Heart left ventricle (tissue), 13 donors: ENCODE results near the gene SYF2.

ENCODE experiments used
- POLR2A ChIP-seq, 2 donors: fragments of 450-650 bp; IDR thresholded peaks; one replicate each; pipeline ENCODE4 v1.6.1; 2017; ENCODE audit warnings: antibody characterized with exemption in 2 of 2, mild to moderate bottlenecking in 2 of 2, moderate library complexity in 2 of 2
- TF ChIP-seq, protein P1 (sequence below), 12 donors: fragments of 200-600 bp; sonication (generic) in 4 of 12; IDR thresholded peaks; one replicate each; pipeline versions ENCODE4 v1.5.0 to v1.8.0; 2018 to 2022; ENCODE audit warnings: antibody characterized with exemption in 12 of 12, mild to moderate bottlenecking in 5 of 12
- donor health status: ischemic (EF 13 %, LVEDD 7.1; RV severe dilation, severe dysfunction).
- donor health status: DM: no; HTN: yes; CAD: no.
- donor health status: DM: no; HTN: no; CAD: no.
- donor health status: ischemic (EF 25% LVEDD 6.9; RV normal size, moderate dysfunction).
- donor health status: ischemic (EF 25% LVEDD 5.7; RV mildly dilated, moderate dysfunction).
- donor health status: ischemic (EF 35%, LVEDD 5.7; RV mildly dilated, moderate dysfunction).
- donor health status: nonischemic (EF 11% LVEDD 7.7; RV severe dilation, severe dysfunction).
- donor health status: DM: yes; HTN: yes; CAD: no.
- donor health status: PGD.
- donor health status: ischemic (EF 29% LVEDD 5.4; RV normal size, mild dysfunction).
- donor health status: nonischemic (EF 23%, LVEDD 6.1; RV moderate dilation, normal function).

DNA sequence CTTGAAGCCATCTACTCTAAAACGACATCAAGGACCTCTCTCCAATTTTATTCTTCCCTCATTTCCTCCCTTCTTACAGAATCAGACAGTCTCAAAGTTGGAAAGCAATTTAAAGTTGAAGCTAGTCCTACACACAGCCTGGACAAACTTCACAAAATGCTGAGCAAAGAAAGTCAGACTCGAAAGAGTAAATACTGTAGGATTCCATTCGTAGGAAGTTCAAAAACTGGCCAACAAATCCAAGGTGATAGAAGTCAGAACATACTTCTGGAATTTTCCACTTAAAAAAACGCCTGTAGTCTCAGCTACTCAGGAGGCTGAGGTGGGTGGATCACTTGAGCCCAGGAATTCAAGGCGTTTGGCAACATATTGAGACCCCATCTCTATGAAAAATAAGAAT lies 19.6 kb downstream of the SYF2 start:
- no peak for TF ChIP-seq POLR2A (IDR thresholded peaks at IDR 0.05)
- TF ChIP-seq, protein P1, sequence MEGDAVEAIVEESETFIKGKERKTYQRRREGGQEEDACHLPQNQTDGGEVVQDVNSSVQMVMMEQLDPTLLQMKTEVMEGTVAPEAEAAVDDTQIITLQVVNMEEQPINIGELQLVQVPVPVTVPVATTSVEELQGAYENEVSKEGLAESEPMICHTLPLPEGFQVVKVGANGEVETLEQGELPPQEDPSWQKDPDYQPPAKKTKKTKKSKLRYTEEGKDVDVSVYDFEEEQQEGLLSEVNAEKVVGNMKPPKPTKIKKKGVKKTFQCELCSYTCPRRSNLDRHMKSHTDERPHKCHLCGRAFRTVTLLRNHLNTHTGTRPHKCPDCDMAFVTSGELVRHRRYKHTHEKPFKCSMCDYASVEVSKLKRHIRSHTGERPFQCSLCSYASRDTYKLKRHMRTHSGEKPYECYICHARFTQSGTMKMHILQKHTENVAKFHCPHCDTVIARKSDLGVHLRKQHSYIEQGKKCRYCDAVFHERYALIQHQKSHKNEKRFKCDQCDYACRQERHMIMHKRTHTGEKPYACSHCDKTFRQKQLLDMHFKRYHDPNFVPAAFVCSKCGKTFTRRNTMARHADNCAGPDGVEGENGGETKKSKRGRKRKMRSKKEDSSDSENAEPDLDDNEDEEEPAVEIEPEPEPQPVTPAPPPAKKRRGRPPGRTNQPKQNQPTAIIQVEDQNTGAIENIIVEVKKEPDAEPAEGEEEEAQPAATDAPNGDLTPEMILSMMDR (IDR thresholded peaks at IDR 0.05), result no peak
